Stomach (tissue), 9 donors: ENCODE results near the gene RNF215. TPM values are rescaled to one million over a fixed set of nuclear protein-coding genes. Genes with fewer than 3 reads are reported as not detected.
A peak's percentile ranks its signal among the peaks of the same experiment; 100 is the strongest.

Experiments
- DNase-seq, 2 donors: peaks; one replicate each; pipeline versions ENCODE4 v3.0.0 to v3.0.0-alpha.2; 2013 to 2019
- H3K27ac ChIP-seq, 5 donors: fragments of 200-600 bp in 4 of 5; sonication (generic) in 4 of 5; one replicate each; pipeline ENCODE4 v1.5.1; 2013 to 2019; ENCODE audit warnings: mild to moderate bottlenecking in 1 of 5, moderate library complexity in 1 of 5
- H3K27me3 ChIP-seq, 3 donors: fragments of 200-600 bp; sonication (generic); one replicate each; pipeline ENCODE4 v1.5.1; 2017 to 2019; ENCODE audit warnings: mixed run types in 1 of 3
- H3K36me3 ChIP-seq, 4 donors: fragments of 200-600 bp; sonication (generic); 1 replicate in 3 of 4; 2 replicates in 1 of 4; pipeline ENCODE4 v1.5.1; 2016 to 2019
- H3K4me1 ChIP-seq, 4 donors: fragments of 200-600 bp; sonication (generic); one replicate each; pipeline ENCODE4 v1.5.1; 2016 to 2019
- H3K4me3 ChIP-seq, 4 donors: fragments of 200-600 bp; sonication (generic) in 3 of 4; one replicate each; pipeline ENCODE4 v1.5.1; 2016 to 2019; ENCODE audit warnings: mild to moderate bottlenecking in 1 of 4
- H3K9me3 ChIP-seq, 4 donors: fragments of 200-600 bp; sonication (generic); one replicate each; pipeline ENCODE4 v1.5.1; 2016 to 2019
- EP300 ChIP-seq: sonication (generic); formaldehyde crosslinking; IDR thresholded peaks from one replicate; pipeline ENCODE4 v1.6.1; 2017; ENCODE audit warnings: antibody characterized with exemption
- POLR2A ChIP-seq, 4 donors: fragments of 450-650 bp; IDR thresholded peaks; one replicate each; pipeline ENCODE4 v1.6.1; 2016; ENCODE audit warnings: antibody characterized with exemption in 4 of 4, control low read depth in 2 of 4, mild to moderate bottlenecking in 1 of 4, moderate library complexity in 1 of 4
- POLR2AphosphoS5 ChIP-seq, 3 donors: sonication (generic); formaldehyde crosslinking; IDR thresholded peaks; one replicate each; pipeline ENCODE4 v1.6.1; 2016; ENCODE audit warnings: antibody characterized with exemption in 3 of 3
- WGBS, 5 donors: extraction: QIAGEN DNeasy Blood & Tissue Kit in 3 of 5; methylation state at CpG; one replicate each; pipeline versions ENCODE4 v1.1.5 to v1.1.7; 2013 to 2018; 5-methylcytosine and 5-hydroxymethylcytosine counted together
- intact Hi-C: fragments of 100-400 bp; cut with DNase I; formaldehyde crosslinking; loops from one replicate; pipeline ENCODE4 v1.15.1; 2023; ENCODE audit warnings: low total_unique reads
- polyA plus RNA-seq, 3 donors: library from polyadenylated mRNA; stranded (reverse); fragments of 200-250 nt; gene quantifications; one replicate each; pipeline ENCODE4 v1.2.3, GENCODE V29; 2013
- total RNA-seq, 5 donors: library from RNA; depleted of rRNA; stranded (reverse); fragments of >200 nt; gene quantifications; one replicate each; pipeline versions ENCODE4 v1.1.0 to v1.2.3, GENCODE V29; 2014 to 2016
- TF ChIP-seq, protein P1 (sequence below), 7 experiments: fragments of 450-650 bp in 4 of 7; fragments of 200-600 bp in 3 of 7; sonication (generic) in 3 of 7; IDR thresholded peaks; one replicate each; pipeline ENCODE4 v1.5.1; 2016 to 2019; ENCODE audit warnings: antibody characterized with exemption in 7 of 7, control low read depth in 2 of 7, mild to moderate bottlenecking in 1 of 7
- donor health status: healthy with polysubstance abuse.
- donor health status: Bipolar disorder and iron deficiency.
- donor health status: healthy.

Gene RNF215
- total and polyA plus RNA-seq, 8 donors: 3.6 to 29.4 (median 7.3) TPM

DNA sequence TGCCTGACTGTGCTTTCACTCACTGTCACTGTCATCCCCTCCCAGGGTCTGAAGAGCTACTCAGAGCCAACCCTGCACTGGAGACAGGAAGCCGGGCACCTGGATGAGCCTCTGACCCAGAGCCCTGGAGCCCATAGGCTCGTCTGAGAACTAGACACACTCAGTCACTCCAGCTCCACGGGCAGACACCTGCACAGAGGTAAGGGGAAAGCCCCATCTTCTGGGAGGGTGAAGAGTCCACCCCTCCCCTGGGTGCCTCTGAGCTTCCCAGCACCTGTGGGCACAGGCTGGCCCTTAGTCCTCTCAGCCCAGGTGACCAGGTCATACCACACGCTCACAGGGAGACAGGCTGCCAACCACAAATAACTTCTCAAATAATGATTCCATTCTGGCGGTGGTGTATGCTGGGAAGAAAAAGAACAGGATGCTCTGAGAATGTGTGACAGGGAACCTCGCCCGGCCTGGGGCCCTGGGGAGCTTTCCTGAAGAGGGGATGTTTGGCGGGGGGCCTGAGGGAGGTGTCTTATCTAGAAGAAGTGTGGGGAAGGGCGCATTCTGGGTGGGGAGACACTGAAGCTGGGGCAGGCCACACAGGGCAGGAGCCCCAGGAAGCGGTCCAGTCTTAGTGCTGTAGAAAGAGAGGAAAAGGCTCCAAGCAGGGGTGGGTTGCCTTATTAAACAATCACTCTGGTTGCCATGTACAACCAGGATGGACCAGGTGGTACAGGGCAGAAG lies 25.1 kb downstream of the RNF215 start:
- no peak for TF ChIP-seq POLR2AphosphoS5 (IDR thresholded peaks at IDR 0.05)
- TF ChIP-seq, protein P1, sequence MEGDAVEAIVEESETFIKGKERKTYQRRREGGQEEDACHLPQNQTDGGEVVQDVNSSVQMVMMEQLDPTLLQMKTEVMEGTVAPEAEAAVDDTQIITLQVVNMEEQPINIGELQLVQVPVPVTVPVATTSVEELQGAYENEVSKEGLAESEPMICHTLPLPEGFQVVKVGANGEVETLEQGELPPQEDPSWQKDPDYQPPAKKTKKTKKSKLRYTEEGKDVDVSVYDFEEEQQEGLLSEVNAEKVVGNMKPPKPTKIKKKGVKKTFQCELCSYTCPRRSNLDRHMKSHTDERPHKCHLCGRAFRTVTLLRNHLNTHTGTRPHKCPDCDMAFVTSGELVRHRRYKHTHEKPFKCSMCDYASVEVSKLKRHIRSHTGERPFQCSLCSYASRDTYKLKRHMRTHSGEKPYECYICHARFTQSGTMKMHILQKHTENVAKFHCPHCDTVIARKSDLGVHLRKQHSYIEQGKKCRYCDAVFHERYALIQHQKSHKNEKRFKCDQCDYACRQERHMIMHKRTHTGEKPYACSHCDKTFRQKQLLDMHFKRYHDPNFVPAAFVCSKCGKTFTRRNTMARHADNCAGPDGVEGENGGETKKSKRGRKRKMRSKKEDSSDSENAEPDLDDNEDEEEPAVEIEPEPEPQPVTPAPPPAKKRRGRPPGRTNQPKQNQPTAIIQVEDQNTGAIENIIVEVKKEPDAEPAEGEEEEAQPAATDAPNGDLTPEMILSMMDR (IDR thresholded peaks at IDR 0.05): no peak
- no peak for TF ChIP-seq POLR2A (IDR thresholded peaks at IDR 0.05)
- no peak for TF ChIP-seq EP300
- DNase-seq: no peak

DNA sequence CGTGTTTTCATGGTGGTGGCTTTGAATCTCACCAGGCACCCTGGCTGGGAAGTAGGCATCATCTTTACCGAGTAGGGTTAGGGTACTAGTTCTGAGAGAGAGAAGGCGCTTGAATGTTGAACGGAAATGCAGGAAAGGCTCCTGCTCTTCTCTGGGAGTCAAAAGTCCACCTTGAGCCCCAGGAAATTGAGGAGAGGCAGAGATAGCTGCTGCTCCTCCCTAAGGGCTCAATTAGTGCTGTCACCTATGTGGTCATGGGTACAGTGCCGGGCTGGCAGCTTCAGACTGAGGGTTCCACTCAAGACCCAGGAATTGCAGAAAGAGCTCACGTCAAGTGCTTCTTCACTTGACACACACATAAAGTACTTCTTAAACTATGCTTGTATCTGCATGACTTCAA lies 28.7 kb downstream of the RNF215 start:
- whole genome bisulfite sequencing, 5 donors: 86 to 96% (median 91%) methylated on average over 6 of the region's 6 CpGs
- Histone ChIP-seq H3K27me3 (no peaks in the 10 kb centered on the region), H3K9me3 (no peaks in the 10 kb centered on the region), H3K27ac (no peak overlapping the region), H3K4me1 (peaks cover 24 to 38% (median 37%) of the 10 kb centered on the region in 4 donors), H3K4me3 (no peak overlapping the region), H3K36me3 (peaks cover 0 to 22% (median 8%) of the 10 kb centered on the region in 4 donors)
- no peak for DNase-seq
- intact Hi-C loops: no loop called here
- TF ChIP-seq EP300: no peak
- TF ChIP-seq, protein P1 (IDR thresholded peaks at IDR 0.05): no peak
- no peak for TF ChIP-seq POLR2AphosphoS5 (IDR thresholded peaks at IDR 0.05)
- TF ChIP-seq POLR2A (IDR thresholded peaks at IDR 0.05): no peak

More for the DNA sequence above, 25.1 kb downstream of the RNF215 start:
- H3K4me3 ChIP-seq: no peak overlapping the region
- no peak overlapping the region for H3K27ac ChIP-seq
- peaks cover 0 to 28% (median 12%) of the 10 kb centered on the region in 4 donors for H3K36me3 ChIP-seq
- H3K4me1 ChIP-seq: peaks cover 0 to 11% (median 9%) of the 10 kb centered on the region in 4 donors
- WGBS, 5 donors: 78 to 86% (median 83%) methylated on average over 10 of the region's 10 CpGs
- H3K9me3 ChIP-seq: no peaks in the 10 kb centered on the region
- no peaks in the 10 kb centered on the region for H3K27me3 ChIP-seq
- intact Hi-C loops: no loop called here

DNA sequence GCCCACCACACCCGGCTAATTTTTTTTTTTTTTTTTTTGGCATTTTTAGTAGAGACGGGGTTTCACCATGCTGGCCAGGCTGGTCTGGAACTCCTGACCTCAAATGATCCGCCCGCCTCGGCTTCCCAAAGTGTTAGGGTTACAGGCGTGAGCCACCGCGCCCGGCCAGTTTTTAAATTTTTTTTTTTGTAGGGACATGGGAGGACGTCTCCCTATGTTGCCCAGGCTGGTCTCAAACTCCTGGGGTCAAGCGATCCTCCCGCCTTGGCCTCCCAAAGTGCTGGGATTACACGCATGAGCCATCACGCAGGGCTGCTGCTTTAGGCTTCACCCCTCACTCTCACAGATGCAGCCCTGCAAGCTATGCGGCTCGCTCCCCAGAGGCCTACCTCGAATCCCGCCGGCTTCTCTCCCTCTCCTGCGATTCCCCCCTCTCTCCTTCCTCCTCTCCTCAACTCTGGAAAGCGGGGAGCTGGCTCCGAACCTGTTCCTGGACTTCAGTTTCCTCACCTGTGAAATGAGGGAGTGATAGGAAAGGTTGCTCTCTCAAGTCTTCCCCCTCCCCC lies 29.5 kb downstream of the RNF215 start:
- Histone ChIP-seq H3K4me1 (peaks cover 24 to 40% (median 39%) of the 10 kb centered on the region in 4 donors), H3K9me3 (no peaks in the 10 kb centered on the region), H3K4me3 (peak overlapping the region; percentile 63 to 95 (median 88)), H3K27ac (no peak overlapping the region), H3K36me3 (peaks cover 4 to 20% (median 12%) of the 10 kb centered on the region in 4 donors), H3K27me3 (no peaks in the 10 kb centered on the region)
- WGBS, 5 donors: 55 to 63% (median 57%) methylated on average over 21 to 22 of the region's 22 CpGs
- TF ChIP-seq POLR2A (IDR thresholded peaks at IDR 0.05) (no peak), POLR2AphosphoS5 (IDR thresholded peaks at IDR 0.05) (no peak), EP300 (no peak)
- TF ChIP-seq, protein P1 (IDR thresholded peaks at IDR 0.05): no peak
- intact Hi-C loops: no loop called here
- DNase-seq: no peak

DNA sequence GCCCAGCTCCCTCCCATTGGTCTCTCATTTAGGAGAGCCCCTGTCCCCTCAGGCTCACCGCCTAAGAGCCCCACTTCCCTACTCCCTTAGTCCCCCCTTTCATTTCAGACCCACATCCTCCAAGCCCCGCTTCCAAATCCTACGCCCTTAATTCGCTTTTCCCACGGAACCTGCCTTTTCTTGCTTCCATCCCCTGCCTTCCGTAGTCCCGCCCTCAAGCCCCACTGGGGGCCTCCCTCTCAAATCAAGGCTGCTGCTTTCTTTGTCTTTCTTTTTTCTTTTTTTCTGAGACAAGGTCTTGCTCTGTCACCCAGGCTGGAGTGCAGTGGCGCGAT lies 30.0 kb downstream of the RNF215 start:
- Histone ChIP-seq H3K9me3 (no peaks in the 10 kb centered on the region), H3K27ac (peak overlapping the region; percentile 98 to 100 (median 98)), H3K27me3 (no peaks in the 10 kb centered on the region), H3K36me3 (peaks cover 9 to 21% (median 16%) of the 10 kb centered on the region in 4 donors), H3K4me1 (peaks cover 24 to 40% (median 39%) of the 10 kb centered on the region in 4 donors), H3K4me3 (peak overlapping the region; percentile 63 to 95 (median 88))
- no peak for DNase-seq
- TF ChIP-seq, protein P1 (IDR thresholded peaks at IDR 0.05): no peak
- no peak for TF ChIP-seq EP300
- TF ChIP-seq POLR2A (IDR thresholded peaks at IDR 0.05): no peak
- no peak for TF ChIP-seq POLR2AphosphoS5 (IDR thresholded peaks at IDR 0.05)
- intact Hi-C loops: no loop called here
- 1 to 5% (median 3%) methylated on average over 9 of the region's 9 CpGs for WGBS, 5 donors
